Measurements from ENCODE around the gene SH3GL2. TPM values are rescaled to one million over a fixed set of nuclear protein-coding genes. Genes with fewer than 3 reads are reported as not detected.
A peak's percentile ranks its signal among the peaks of the same experiment; 100 is the strongest.

The SH3GL2 gene
- polyA plus RNA-seq (2012; ENCODE audit: insufficient read depth, insufficient read length): 6.1 TPM

DNA sequence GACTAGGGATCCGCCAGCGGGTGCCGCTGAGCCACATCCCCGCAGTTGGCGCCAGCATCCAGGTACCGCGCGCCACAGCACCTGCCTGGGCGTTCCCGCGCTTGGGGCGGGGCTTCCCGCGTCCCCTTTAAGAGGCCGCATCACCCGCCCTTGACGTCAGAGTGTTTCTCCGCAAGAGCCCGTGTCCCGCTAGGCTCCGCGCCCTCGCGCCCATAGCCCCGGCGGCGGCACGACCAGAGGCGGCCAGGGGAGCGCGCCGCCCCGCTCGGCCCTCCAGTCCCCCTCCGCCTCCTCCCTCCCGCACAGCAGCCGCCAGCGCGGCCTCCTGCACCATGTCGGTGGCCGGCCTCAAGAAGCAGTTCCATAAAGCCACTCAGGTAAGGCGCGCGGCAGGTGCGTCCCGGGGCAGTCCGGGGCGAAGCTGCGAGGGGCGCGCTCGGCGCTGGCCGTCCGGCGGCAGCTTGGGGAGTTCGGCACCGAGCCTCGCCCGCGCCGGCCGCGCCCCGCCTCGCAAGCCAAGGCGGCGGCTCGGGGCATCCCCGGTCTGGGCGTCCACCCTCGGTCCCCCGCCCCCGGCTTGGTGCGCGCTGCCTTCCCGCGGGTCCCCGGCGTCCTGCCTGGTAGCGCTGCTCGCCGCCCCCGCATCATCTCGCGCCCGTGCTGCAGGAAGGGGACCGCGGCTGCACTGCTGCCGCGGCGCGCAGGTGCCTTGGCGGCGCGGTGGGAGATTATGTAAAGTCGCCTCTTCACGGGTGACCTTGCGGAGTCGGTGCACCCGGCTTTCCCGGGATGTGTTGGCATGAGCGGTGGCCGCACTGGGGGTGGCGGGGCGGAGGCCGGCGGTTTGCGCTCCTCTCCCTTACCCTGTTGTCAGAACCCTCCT is at the start of gene SH3GL2:
Gene SH3GL2 (plus strand): TSS at position 156 of the 883 bp plus-strand sequence.
- peak; percentile 17 for DNase-seq (ENCODE audit: low read depth, low spot score)
- peak within 1 kb of the TSS; percentile 21 for H3K4me3 ChIP-seq (ENCODE audit: low read length)

GRCh38 chr9:17531642-17532254 is 47.1 kb upstream of the SH3GL2 start:
- DNase-seq (ENCODE audit: low read depth, low spot score): peak; percentile 53

DNA sequence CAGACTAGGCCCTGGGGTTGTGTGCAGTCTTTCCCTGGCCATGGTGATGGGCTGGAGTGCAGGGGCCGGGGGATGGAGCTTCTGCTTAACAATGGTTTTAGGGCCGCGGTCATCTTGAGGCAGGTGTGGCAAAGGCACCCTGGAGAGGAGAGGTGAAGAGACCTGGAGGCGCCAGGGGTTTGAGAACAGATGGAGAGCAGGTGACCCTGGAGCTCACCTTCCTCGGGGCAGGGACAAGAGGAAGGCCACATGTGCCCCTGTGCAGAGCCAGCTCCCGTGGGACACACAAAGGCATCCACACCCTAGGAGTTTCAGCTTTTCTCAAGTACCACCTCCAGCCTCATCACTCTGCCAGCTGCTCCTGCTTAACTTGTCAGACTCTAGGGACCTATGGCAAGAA is 46.4 kb upstream of the SH3GL2 start:
- DNase-seq (ENCODE audit: low read depth, low spot score): no peak
- no peak overlapping the region for H3K4me3 ChIP-seq (ENCODE audit: low read length)

More at GRCh38 chr9:17531642-17532254, 47.1 kb upstream of the SH3GL2 start:
- no peak overlapping the region for H3K4me3 ChIP-seq (ENCODE audit: low read length)

DNA sequence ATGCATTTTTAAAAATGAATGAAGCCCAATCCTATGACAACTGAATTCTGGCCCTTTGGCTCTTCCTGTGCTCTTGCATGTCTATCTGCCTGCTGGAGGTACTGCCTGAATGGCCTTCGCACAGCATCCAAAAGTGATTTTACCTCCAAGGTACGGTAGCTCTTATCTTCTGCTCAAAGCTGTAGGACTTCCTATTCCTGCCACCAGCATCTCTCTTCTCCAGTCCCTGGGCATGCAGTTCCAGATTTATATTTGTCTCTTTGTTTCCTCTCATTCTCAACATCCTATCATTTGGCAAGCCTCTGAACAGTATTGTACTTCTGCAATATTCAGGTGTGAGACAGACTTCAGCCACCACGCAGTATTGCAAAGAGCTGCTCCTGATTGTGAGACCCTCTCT is 43.7 kb upstream of the SH3GL2 start:
- no peak for DNase-seq (ENCODE audit: low read depth, low spot score)
- no peak overlapping the region for H3K4me3 ChIP-seq (ENCODE audit: low read length)

GRCh38 chr9:17536027-17536426 is 42.8 kb upstream of the SH3GL2 start:
- no peak for DNase-seq (ENCODE audit: low read depth, low spot score)
- no peak overlapping the region for H3K4me3 ChIP-seq (ENCODE audit: low read length)

DNA sequence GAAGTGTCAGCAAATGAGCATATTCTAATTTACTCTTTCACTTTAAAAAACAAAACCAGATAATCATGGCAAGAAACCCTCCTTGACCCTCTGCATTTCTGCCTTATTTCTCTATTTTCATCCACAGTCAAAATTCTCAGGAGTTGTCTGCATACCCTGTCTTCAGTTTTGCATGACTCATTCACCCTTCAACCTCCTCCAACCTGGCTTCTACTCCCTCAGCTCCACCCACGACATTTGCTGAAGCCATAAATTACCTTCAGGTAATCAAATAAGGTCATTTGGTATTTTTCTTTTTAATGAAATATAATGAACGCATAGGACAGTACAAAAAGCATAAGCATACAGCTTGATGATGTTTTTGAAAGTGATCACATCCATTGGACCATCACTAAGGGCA is 27.8 kb upstream of the SH3GL2 start:
- no peak for DNase-seq (ENCODE audit: low read depth, low spot score)
- no peak overlapping the region for H3K4me3 ChIP-seq (ENCODE audit: low read length)

GRCh38 chr9:17555362-17556054 is 23.4 kb upstream of the SH3GL2 start:
- DNase-seq (ENCODE audit: low read depth, low spot score): no peak
- H3K4me3 ChIP-seq (ENCODE audit: low read length): no peak overlapping the region

- no peak for DNase-seq (ENCODE audit: low read depth, low spot score)
- no peak overlapping the region for H3K4me3 ChIP-seq (ENCODE audit: low read length)
Measured at GRCh38 chr9:17556255-17556654, 22.6 kb upstream of the SH3GL2 start.

- DNase-seq (ENCODE audit: low read depth, low spot score): no peak
Measured at GRCh38 chr9:17556935-17557334, 21.9 kb upstream of the SH3GL2 start.

DNA sequence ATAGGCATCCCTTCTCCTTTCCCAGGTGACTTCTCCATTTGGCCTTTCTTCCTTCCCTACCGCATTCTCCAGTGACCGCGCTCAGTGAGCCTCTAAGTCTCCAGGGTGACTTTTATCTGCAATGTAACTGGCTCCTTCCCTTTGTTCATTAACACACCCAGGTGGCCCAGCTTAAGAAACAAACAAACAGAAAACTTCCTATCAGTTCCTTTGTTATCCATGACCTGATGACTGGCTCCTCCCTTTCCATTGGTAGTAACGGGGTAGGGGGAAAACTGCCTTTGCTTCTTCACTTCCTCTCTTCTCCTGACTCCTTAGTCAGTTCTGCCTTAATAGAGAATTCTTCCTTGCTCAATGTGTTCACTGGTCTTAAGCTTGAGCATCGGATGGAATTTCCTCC is 7.0 kb upstream of the SH3GL2 start:
- H3K4me3 ChIP-seq (ENCODE audit: low read length): no peak overlapping the region
- DNase-seq (ENCODE audit: low read depth, low spot score): no peak

More at GRCh38 chr9:17556935-17557334, 21.9 kb upstream of the SH3GL2 start:
- no peak overlapping the region for H3K4me3 ChIP-seq (ENCODE audit: low read length)

DNA sequence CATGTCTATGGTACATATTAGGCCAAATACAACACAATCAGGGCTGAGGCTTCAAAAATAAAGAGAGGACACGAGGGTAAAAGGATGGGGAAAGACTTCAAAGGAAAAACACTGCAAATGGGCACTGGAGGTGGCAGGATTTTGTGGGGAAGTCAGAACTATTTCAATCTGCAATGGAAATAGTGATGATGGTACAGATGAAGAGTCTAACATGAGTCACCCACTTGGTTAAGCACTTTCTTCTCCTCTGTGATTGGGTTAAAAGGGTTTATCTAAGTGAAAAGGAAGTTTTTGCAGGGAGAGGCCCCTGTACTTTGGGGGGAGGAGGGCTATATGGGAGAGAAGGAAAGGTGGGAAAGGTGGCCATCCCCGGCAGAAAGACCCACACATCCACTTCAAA is 4.5 kb upstream of the SH3GL2 start:
- DNase-seq (ENCODE audit: low read depth, low spot score): no peak
- no peak overlapping the region for H3K4me3 ChIP-seq (ENCODE audit: low read length)

- DNase-seq (ENCODE audit: low read depth, low spot score): no peak
- H3K4me3 ChIP-seq (ENCODE audit: low read length): peak overlapping the region; percentile 21; the same call in 1 of the 2 replicates
Measured at GRCh38 chr9:17578577-17578910, 322 bp upstream of the SH3GL2 start.

GRCh38 chr9:17580119-17580518 is 1.3 kb downstream of the SH3GL2 start:
- H3K4me3 ChIP-seq (ENCODE audit: low read length): no peak overlapping the region
- no peak for DNase-seq (ENCODE audit: low read depth, low spot score)

DNA sequence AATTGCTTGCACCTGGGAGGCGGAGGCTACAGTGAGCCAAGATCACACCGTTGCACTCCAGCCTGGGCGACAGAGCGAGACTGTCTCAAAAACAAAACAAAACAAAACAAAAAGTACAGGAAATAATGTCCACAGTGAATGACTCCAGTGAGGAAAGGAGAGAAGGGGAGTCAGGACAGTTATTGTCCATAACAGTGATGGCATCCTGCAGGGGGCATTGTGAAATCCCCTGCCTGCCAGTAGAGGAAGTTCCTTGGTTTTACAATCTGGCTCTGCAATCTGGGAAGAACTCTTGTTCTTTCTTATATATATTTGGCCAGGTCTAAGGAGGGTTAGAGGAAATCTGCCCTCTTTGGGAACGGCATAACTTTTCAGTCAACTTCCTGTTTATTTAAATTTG is 8.2 kb downstream of the SH3GL2 start:
- DNase-seq (ENCODE audit: low read depth, low spot score): no peak
- H3K4me3 ChIP-seq (ENCODE audit: low read length): no peak overlapping the region

DNA sequence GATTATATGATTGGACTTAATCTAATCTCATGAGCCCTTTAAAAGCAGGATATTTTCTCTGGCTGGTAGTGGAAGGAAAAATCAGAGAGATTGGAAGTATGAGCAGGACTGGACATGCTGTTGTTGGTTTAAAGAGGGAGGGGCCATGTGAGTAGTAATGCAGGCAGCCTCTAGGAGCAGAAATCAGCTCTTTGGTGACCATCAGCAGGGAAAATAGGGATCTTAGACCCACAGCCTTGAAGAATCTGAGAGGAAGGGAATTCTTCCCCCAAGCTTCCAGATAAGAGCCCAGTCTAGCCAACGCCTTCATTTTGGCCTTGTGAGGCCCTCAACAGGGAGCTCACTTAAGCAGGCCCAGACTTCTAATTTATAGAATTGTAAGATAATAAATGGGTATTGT is 9.5 kb downstream of the SH3GL2 start:
- H3K4me3 ChIP-seq (ENCODE audit: low read length): no peak overlapping the region
- DNase-seq (ENCODE audit: low read depth, low spot score): no peak

GRCh38 chr9:17588941-17589340 is 10.1 kb downstream of the SH3GL2 start:
- no peak overlapping the region for H3K4me3 ChIP-seq (ENCODE audit: low read length)
- DNase-seq (ENCODE audit: low read depth, low spot score): no peak

DNA sequence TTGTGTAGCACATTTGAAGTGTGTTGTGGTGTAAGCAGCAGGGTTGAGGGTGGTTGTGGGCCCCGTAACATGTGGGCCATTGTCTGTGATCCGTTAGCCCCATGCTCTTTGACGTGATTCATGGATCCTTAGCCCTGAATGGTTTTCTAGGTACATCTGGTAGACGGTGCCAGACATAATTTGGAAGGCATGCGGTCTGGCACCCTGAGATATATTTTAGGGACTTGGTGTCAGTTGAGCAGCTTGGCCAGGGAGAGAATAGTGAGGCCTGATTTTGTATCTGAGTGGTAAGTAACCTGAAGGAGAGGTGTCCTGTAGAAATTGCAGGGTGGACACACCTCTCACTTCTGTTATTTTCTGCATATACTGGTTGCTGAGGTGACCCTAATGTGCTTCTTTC is 10.9 kb downstream of the SH3GL2 start:
- H3K4me3 ChIP-seq (ENCODE audit: low read length): no peak overlapping the region
- no peak for DNase-seq (ENCODE audit: low read depth, low spot score)

DNA sequence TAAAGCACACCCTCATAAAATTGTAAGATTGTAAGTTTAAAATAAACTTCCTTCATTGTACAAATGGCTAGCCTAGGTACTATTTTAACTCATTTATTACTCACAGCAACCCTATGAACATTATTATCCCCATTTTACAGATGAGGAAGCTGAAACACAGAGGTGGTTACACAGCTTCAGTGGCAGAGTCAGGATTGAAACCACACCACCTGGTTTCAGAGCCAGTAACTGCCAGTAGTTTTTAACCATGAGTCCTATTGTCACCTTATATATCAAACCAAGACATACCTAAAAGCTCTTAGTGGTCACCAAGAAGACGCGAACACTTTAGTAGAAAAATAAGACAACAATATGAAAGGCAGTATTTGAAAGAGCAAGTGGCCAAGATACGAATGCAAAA is 16.1 kb downstream of the SH3GL2 start:
- no peak overlapping the region for H3K4me3 ChIP-seq (ENCODE audit: low read length)
- peak; percentile 62 for DNase-seq (ENCODE audit: low read depth, low spot score)

- DNase-seq (ENCODE audit: low read depth, low spot score): no peak
- H3K4me3 ChIP-seq (ENCODE audit: low read length): no peak overlapping the region
Measured at GRCh38 chr9:17597977-17598376, 19.1 kb downstream of the SH3GL2 start.

DNA sequence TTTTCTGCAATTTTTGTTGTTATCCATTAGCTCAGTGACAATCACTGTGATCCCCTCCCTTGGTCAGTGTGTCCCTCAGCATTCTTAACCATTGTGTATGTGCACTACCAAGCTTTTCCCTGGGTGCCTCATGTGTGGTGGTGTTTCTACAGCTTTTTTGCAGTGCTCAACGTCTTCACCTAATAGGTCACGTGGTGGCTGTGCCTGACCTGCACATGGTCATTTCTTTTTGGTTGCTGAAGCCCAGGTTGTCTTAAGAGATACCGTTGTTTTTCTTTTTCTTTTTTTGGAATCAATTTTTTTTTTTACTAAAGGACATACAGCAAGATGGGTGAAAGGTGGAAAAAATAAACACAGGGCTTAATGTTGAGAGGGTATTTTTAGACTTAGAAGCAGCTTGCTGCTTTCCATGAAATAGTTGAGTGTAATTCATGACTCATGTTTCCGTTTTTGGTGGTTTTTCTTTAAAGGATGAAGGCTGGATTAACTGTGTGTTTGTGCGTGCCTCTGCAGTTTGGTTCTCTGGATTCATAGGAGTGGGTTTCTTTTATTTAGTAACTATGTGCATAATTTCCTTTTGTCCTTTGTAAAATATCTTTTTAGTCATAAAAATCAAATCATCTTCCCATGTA is 22.2 kb downstream of the SH3GL2 start:
- no peak overlapping the region for H3K4me3 ChIP-seq (ENCODE audit: low read length)
- no peak for DNase-seq (ENCODE audit: low read depth, low spot score)

Measured in Jurkat, Clone E6-1 (cell line).